GM19452 (cell line): Measurements from ENCODE around the gene FPR2.
"Not testable (repeated sequence)": the region's sequence is repeated elsewhere in the genome, so short reads cannot be mapped to it uniquely, and the experiment has no call there.

Experiments
- ATAC-seq: cut with Tn5 transposase; IDR thresholded peaks from one replicate; pipeline ENCODE4 v1.9.1; 2021; ENCODE audit not compliant: unreplicated experiment

Gene FPR2

GRCh38 chr19:51739466-51740213 is 21.3 kb upstream of the FPR2 start:
- no peak for ATAC-seq

- no peak for ATAC-seq
These were observed 20.6 kb upstream of the FPR2 start for GRCh38 chr19:51740356-51740755.

GRCh38 chr19:51742789-51743188 is 18.2 kb upstream of the FPR2 start:
- no peak for ATAC-seq

DNA sequence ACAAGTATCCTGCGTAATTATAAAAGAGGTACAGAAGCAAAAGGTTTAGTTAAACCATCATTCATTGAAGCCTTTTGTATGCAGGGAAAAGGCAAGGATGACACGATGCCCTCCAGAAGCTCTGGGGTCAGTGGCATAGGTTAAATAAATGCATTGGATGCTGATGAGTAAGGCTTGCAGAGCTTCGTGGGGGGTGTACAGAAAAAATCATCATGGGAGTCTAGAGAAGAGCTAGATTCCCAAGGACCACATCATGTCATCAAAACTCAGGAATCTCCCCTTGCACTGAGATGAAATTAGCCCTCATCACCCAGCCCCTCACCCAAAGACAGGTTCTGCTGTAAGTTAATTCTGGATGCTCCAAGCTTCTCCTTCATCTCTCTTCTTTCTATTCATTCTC is 17.6 kb upstream of the FPR2 start:
- ATAC-seq: no peak

- ATAC-seq: no peak
These were observed 14.2 kb upstream of the FPR2 start for GRCh38 chr19:51746731-51747130.

- no peak for ATAC-seq
These were observed 11.0 kb upstream of the FPR2 start for GRCh38 chr19:51749979-51750378.

DNA sequence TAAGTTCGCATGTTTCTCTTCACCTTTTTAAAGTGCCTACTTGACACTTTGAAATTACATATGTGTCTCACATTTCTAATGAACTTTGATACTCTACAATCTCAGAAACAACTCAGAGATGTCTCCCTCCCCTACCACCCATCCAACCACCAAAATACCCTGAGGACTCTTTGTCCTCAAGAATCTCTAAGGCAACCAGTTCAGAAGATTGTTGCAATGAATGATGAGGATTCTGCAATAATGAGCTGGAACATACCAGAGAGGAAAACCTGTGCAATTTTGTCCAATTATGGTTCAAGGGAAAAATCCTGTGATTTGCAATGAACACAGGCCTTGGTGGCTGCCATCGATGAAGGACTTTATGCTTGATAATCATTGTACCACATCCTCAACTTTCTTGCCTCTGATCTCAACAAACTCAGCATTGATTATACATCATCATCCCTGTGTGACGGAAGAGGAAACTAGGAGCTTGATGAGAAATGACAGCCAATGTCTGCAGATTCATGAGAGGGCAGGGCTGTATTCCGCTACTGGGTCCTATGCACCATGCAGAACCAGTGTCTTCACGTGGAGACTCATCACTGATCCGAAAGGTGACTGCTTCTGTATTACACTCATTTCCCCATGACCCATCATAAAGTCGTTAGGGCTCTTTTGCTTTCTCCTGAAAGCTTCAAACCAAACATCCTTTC is 10.4 kb upstream of the FPR2 start:
- ATAC-seq: no peak

DNA sequence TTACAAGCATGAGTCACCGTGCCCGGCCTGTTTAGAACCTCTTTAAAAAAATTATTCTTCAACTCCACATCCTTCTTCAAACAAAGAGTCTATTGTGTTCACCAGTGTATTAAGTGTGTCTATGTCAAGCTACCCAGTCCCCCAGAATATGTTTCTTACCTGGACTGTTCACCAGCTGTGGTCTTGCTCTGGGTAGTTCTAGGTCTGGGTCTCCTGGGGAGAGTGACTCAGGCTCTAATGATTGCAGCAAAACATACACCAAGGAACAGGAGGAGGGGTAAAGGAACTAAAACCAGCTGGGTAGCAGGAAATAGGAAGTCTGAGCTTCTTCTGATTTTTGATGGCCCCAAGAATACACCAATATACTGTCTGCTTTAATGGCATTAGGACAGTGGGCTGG is 9.3 kb upstream of the FPR2 start, which contains the start of gene FPR1:
FPR1 (minus strand) TSS at position 224 of the 400 bp plus-strand sequence. CDS start 4,884 bp downstream, outside the sequence.
- ATAC-seq: no peak

DNA sequence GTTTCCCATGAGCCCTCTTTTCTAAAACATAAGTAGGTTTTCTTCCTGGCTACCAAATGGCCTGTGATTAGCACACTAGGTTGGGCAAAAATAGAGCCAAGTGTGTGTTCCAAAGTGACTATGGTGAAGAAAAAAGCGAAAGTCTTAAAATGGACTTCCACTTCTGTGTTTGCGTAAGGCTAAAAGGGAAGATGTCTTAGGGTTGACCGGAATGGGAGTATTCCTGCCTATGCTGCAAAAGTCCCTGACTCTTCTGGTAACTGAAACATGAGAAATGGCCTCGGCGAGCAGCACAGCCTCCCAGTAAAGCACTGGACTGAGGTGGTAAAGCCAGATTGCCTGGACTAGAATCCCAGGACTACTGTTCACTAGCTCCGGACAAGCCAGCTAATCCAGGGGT is 6.9 kb upstream of the FPR2 start:
- no peak for ATAC-seq

- ATAC-seq: no peak
These were observed 6.2 kb upstream of the FPR2 start for GRCh38 chr19:51754770-51755169.

DNA sequence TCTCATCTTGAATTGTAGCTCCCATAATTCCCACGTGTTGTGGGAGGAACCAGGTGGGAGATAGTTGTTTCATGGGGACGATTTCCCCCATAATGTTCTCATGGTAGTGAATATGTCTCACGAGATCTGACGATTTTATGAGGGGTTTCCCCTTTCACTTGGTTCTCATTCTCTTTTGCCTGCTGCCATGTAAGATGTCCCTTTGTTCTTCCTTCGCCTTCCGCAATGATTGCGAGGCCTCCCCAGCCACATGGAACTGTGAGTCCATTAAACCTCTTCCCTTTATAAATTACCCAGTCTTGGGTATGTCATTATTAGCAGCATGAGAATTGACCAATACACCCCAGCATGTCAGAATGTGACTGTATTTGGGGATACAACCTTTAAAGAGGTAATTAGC is 5.4 kb upstream of the FPR2 start:
- no peak for ATAC-seq

GRCh38 chr19:51761696-51762095 is 716 bp downstream of the FPR2 start:
- no peak for ATAC-seq

DNA sequence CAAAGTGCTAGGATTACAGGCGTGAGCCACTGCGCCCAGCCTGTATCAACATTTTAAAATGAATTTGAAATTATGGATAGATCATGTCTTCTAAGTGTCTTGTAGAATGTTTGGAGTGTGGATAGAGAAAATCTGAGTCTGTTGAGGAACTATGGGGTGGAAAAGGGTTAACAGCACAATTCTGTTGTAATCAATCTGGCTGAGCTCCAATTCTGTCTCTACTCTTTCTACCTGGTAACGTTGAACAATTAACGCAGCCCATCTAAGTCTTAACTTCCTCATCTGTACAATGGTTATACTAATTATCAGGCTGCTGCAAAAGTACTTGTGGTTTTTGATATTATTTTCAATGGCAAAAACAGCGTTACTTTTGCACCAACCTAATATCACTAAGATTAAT is 4.1 kb downstream of the FPR2 start:
- no peak for ATAC-seq

GRCh38 chr19:51766461-51766860 is 5.5 kb downstream of the FPR2 start:
- no peak for ATAC-seq

- ATAC-seq: no peak
These were observed 10.6 kb downstream of the FPR2 start for GRCh38 chr19:51771376-51772130.

GRCh38 chr19:51772977-51773376 is 12.0 kb downstream of the FPR2 start:
- ATAC-seq: no peak

DNA sequence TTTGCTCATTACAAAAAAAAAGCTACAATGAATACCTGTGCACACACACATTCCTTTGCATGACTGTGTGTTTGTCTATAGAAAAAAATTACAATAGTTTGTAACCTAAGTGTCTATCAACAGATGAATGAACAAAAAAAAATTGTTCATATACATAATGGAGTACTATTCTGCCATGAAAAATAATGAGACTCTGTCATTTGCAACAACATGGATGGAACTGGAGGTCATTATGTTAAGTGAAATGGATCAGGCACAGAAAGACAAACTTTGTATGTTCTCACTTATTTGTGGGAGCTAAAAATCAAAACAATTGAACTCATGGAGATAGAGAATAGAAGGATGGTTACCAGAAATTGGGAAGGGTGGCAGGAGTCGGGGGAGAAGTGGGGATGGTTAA is 15.6 kb downstream of the FPR2 start:
- not testable (repeated sequence) for ATAC-seq

- ATAC-seq: no peak
These were observed 16.8 kb downstream of the FPR2 start for GRCh38 chr19:51777570-51778462.

DNA sequence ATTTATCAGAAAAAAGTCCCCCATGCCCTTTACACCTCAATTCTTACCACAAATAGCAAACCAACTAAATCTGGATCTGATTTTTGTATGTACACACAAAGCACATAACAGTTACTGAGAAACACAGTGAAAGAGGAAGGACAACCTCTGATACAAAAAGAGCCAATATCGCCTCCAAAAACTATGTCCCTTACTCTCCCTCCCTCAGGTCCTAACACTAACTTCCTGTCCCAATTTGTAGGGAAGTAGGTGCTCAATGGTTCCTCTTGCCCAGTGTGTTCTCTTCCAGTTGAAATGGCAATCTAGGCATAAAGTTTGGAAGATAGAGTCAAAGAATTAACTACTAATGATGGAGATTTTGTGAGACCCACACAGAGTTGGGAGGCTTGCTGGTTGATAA is 18.2 kb downstream of the FPR2 start:
- ATAC-seq: no peak

GRCh38 chr19:51779703-51780102 is 18.7 kb downstream of the FPR2 start:
- no peak for ATAC-seq

GRCh38 chr19:51780270-51780669 is 19.3 kb downstream of the FPR2 start:
- ATAC-seq: no peak
